ENCODE measurements around the gene EEF1E1.
"Not testable (repeated sequence)": the region's sequence is repeated elsewhere in the genome, so short reads cannot be mapped to it uniquely, and the experiment has no call there.

The EEF1E1 gene

GRCh38 chr6:8061736-8062135, 40.6 kb downstream of the EEF1E1 start:
- FAIRE-seq = no peak

DNA sequence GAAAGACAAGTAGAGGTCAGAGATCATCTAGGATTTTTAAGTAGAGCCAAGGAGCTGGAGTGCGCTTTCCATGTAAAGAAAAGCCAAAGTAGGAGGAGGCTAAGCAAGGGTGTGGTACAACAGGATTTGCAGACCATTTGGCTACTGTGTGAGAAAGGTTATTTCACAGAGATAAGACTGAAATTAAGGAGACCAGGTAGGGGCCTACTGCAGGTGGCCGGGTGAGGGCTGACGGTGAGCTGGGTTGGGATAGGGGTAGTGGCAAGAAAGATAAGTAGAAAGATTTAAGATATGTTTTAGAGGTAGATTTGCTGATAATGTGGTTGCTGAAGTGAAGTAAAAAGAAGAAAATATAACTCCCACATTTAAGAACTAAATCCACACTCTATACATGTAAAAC, 42.0 kb downstream of the EEF1E1 start:
- FAIRE-seq = no peak

GRCh38 chr6:8059129-8059528, 43.2 kb downstream of the EEF1E1 start:
- FAIRE-seq = no peak

- no peak for FAIRE-seq
These were observed 44.6 kb downstream of the EEF1E1 start for GRCh38 chr6:8057793-8058192.

- FAIRE-seq = no peak
These were observed 45.1 kb downstream of the EEF1E1 start for GRCh38 chr6:8057263-8057662.

GRCh38 chr6:8054276-8054675, 48.1 kb downstream of the EEF1E1 start:
- no peak for FAIRE-seq

- no peak for FAIRE-seq
These were observed 54.6 kb downstream of the EEF1E1 start for GRCh38 chr6:8047541-8048292.

- not testable (repeated sequence) for FAIRE-seq
These were observed 56.6 kb downstream of the EEF1E1 start for GRCh38 chr6:8045769-8046168.

DNA sequence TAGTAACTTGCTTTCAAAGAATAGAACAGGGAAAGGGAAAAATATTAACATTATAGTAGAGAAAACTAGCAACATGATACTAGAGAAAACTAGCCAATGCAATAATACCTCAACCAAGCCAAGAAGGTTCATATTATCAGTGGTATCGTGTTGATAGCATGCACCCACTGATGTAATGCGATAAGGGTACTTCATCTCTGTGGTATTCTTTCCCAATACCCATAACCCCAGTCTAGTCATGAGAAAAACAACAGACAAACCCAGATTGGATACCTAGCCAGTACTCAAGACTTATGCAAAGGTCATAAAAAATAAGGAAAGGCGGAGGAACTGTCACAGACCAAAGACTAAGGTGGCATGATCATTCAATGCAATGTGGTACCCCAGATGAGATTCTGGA, 59.1 kb downstream of the EEF1E1 start:
- FAIRE-seq = no peak

DNA sequence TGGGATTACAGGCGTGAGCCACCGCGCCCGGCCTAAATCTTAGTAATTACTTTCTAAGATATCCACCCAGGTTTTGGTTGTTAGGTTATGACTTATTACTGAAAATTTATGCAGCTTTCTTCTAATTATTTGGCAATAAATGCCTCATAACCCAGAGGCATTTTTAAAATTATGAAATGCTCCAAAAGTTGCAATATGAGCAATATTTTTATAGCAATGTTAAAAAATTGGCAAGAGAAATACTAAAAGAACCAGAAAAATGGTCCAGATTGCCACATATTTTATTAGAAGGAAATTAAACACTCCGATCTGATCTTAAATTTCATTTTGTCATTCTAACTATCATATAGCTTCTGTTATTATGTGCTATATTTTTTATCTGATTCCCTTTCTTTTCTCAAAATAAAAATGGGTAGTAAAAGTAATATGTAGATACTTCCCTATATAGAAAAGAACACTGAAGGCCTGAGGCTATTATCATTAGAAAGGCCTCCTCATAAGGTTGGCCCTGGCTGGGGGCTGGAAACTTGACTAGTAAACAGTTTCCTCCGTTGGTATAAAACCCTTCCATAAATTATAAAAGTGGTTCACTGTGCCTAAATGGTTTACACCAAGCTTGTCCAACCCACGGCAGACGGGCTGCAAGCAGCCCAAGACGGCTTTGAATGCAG, 60.3 kb downstream of the EEF1E1 start:
- FAIRE-seq = no peak

DNA sequence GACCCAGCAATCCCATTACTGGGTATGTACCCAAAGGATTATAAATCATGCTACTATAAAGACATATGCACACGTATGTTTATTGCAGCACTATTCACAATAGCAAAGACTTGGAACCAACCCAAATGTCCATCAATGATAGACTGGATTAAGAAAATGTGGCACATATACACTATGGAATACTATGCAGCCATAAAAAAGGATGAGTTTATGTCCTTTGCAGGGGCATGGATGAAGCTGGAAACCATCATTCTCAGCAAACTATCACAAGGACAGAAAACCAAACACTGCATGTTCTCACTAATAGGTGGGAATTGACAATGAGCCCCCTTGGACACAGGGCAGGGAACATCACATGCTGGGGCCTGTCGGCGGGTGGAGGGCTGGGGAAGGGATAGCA, 68.2 kb downstream of the EEF1E1 start:
- not testable (repeated sequence) for FAIRE-seq

DNA sequence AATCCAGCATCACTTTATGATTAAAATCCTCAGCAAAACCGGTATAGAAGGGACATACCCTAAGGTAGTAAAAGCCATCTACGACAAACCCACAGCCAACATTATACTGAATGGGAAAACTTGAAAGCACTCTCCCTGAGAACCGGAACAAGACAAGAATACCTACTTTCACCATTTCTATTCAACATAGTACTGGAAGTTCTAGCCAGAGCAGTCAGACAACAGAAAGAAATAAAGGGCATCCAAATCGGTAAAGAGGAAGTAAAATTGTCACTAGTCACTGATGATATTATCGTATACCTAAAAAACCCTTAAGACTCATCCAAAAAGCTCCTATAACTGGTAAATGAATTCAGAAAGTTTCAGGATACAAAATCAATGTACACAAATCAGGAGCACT, 71.4 kb downstream of the EEF1E1 start:
- no peak for FAIRE-seq
